ES-I3 (cell line): ENCODE measurements around the gene TNFRSF25.
"Not testable (repeated sequence)": the region's sequence is repeated elsewhere in the genome, so short reads cannot be mapped to it uniquely, and the experiment has no call there.

ENCODE experiments used
- H3K36me3 ChIP-seq: 2 replicates; pipeline ENCODE4 v1.6.1; 2013; ENCODE audit warnings: mild to moderate bottlenecking, low read length, control low read depth, moderate library complexity; ENCODE audit not compliant: insufficient read depth
- H3K4me1 ChIP-seq: 2 replicates; pipeline ENCODE4 v1.6.1; 2013; ENCODE audit warnings: mild to moderate bottlenecking, control low read depth, low read length; ENCODE audit not compliant: insufficient read depth
- H3K9ac ChIP-seq: 2 replicates; pipeline ENCODE4 v1.6.1; 2013; ENCODE audit warnings: low read depth, mild to moderate bottlenecking, low read length, moderate library complexity
- H3K9me3 ChIP-seq: 2 replicates; pipeline ENCODE4 v1.6.1; 2013; ENCODE audit warnings: mild to moderate bottlenecking, low read length, moderate library complexity; ENCODE audit not compliant: control insufficient read depth, insufficient read depth

The TNFRSF25 gene

GRCh38 chr1:6437012-6437700, 28.8 kb downstream of the TNFRSF25 start:
- H3K36me3 ChIP-seq, H3K9me3 ChIP-seq, H3K9ac ChIP-seq, H3K4me1 ChIP-seq: not testable (repeated sequence)

- not testable (repeated sequence) for H3K4me1 ChIP-seq, H3K9me3 ChIP-seq, H3K36me3 ChIP-seq, H3K9ac ChIP-seq
Observed at GRCh38 chr1:6436277-6436676, 29.7 kb downstream of the TNFRSF25 start.

- H3K4me1 ChIP-seq, result no peaks in the 10 kb centered on the region
- H3K9ac ChIP-seq, result no peak overlapping the region
- no peaks in the 10 kb centered on the region for H3K36me3 ChIP-seq
- H3K9me3 ChIP-seq, result no peaks in the 10 kb centered on the region
Observed at GRCh38 chr1:6435547-6435946, 30.4 kb downstream of the TNFRSF25 start.

GRCh38 chr1:6435129-6435528, 30.8 kb downstream of the TNFRSF25 start:
- Histone ChIP-seq H3K36me3 (no peaks in the 10 kb centered on the region), H3K9me3 (no peaks in the 10 kb centered on the region), H3K4me1 (no peaks in the 10 kb centered on the region), H3K9ac (no peak overlapping the region)

GRCh38 chr1:6434186-6434585, 31.8 kb downstream of the TNFRSF25 start:
- Histone ChIP-seq H3K36me3 (no peaks in the 10 kb centered on the region), H3K9me3 (no peaks in the 10 kb centered on the region), H3K4me1 (no peaks in the 10 kb centered on the region), H3K9ac (no peak overlapping the region)

GRCh38 chr1:6431645-6432579, 34.1 kb downstream of the TNFRSF25 start:
- H3K9me3 ChIP-seq, H3K4me1 ChIP-seq, H3K9ac ChIP-seq, H3K36me3 ChIP-seq: not testable (repeated sequence)

- not testable (repeated sequence) for H3K4me1 ChIP-seq, H3K36me3 ChIP-seq, H3K9me3 ChIP-seq, H3K9ac ChIP-seq
Observed at GRCh38 chr1:6429660-6430411, 36.1 kb downstream of the TNFRSF25 start.

- H3K9me3 ChIP-seq, H3K4me1 ChIP-seq, H3K36me3 ChIP-seq, H3K9ac ChIP-seq: not testable (repeated sequence)
Observed at GRCh38 chr1:6428453-6428852, 37.5 kb downstream of the TNFRSF25 start.

- Histone ChIP-seq H3K9ac (no peak overlapping the region), H3K36me3 (no peaks in the 10 kb centered on the region), H3K9me3 (no peaks in the 10 kb centered on the region), H3K4me1 (no peaks in the 10 kb centered on the region; the same call in 1 of the 2 replicates)
Observed at GRCh38 chr1:6427441-6428390, 38.3 kb downstream of the TNFRSF25 start.

- Histone ChIP-seq H3K9me3 (no peaks in the 10 kb centered on the region), H3K9ac (no peak overlapping the region), H3K36me3 (no peaks in the 10 kb centered on the region), H3K4me1 (no peaks in the 10 kb centered on the region; the same call in 1 of the 2 replicates)
Observed at GRCh38 chr1:6426972-6427350, 39.0 kb downstream of the TNFRSF25 start.

GRCh38 chr1:6426277-6426971, 39.5 kb downstream of the TNFRSF25 start:
- Histone ChIP-seq H3K4me1 (no peaks in the 10 kb centered on the region; the same call in 1 of the 2 replicates), H3K36me3 (no peaks in the 10 kb centered on the region), H3K9me3 (no peaks in the 10 kb centered on the region), H3K9ac (no peak overlapping the region)

- peaks cover 3% of the 10 kb centered on the region for H3K4me1 ChIP-seq
- no peak overlapping the region for H3K9ac ChIP-seq
- H3K36me3 ChIP-seq, result no peaks in the 10 kb centered on the region
Observed at GRCh38 chr1:6425658-6426057, 40.3 kb downstream of the TNFRSF25 start.

More at GRCh38 chr1:6425658-6426057, 40.3 kb downstream of the TNFRSF25 start:
- no peaks in the 10 kb centered on the region for H3K9me3 ChIP-seq
